GM12892 (cell line): ENCODE results near the gene EFCAB7.

Experiments
- POLR2A ChIP-seq: IDR thresholded peaks from 2 replicates; pipeline ENCODE4 v1.6.1; 2011; ENCODE audit warnings: low read depth, low read length, control low read depth
- POLR2AphosphoS5 ChIP-seq: IDR thresholded peaks from 2 replicates; pipeline ENCODE4 v1.6.1; 2011; ENCODE audit warnings: low read depth, low read length, control low read depth
- TAF1 ChIP-seq: IDR thresholded peaks from 2 replicates; pipeline ENCODE4 v1.6.1; 2011; ENCODE audit warnings: low read depth, mild to moderate bottlenecking, control low read depth, low read length, borderline replicate concordance

- TF ChIP-seq POLR2A (no peak), POLR2AphosphoS5 (no peak), TAF1 (no peak)
Observed at GRCh38 chr1:63497577-63497976, 25.7 kb upstream of the EFCAB7 start.
